UCSD-AML1 (cell line): Measurements from ENCODE around the gene SLC5A4.

Experiments used
- DNase-seq: peaks from one replicate; lab custom pipeline; 2025; ENCODE audit not compliant: unreplicated experiment; lab: John Stamatoyannopoulos, UW

The SLC5A4 gene

GRCh38 chr22:32233091-32233490 is 22.1 kb downstream of the SLC5A4 start:
- DNase-seq, result no peak

- DNase-seq, result no peak
Measured at GRCh38 chr22:32232191-32232830, 22.8 kb downstream of the SLC5A4 start.

GRCh38 chr22:32226326-32227104 is 28.6 kb downstream of the SLC5A4 start:
- no peak for DNase-seq

GRCh38 chr22:32222991-32223390 is 32.2 kb downstream of the SLC5A4 start:
- DNase-seq, result no peak

GRCh38 chr22:32219026-32219425 is 36.1 kb downstream of the SLC5A4 start:
- no peak for DNase-seq

GRCh38 chr22:32218470-32218869 is 36.7 kb downstream of the SLC5A4 start:
- no peak for DNase-seq

GRCh38 chr22:32217465-32217864 is 37.7 kb downstream of the SLC5A4 start:
- DNase-seq, result no peak

- DNase-seq, result no peak
Measured at GRCh38 chr22:32216911-32217310, 38.2 kb downstream of the SLC5A4 start.

GRCh38 chr22:32211011-32211410 is 44.1 kb downstream of the SLC5A4 start:
- DNase-seq, result no peak

GRCh38 chr22:32208681-32209080 is 46.5 kb downstream of the SLC5A4 start:
- no peak for DNase-seq

- no peak for DNase-seq
Measured at GRCh38 chr22:32207971-32208480, 47.1 kb downstream of the SLC5A4 start.

GRCh38 chr22:32206774-32207758 is 48.1 kb downstream of the SLC5A4 start:
- peak; percentile 33 for DNase-seq

GRCh38 chr22:32205974-32206773 is 49.0 kb downstream of the SLC5A4 start:
- no peak for DNase-seq

GRCh38 chr22:32204856-32205722 is 50.1 kb downstream of the SLC5A4 start, which contains the start of gene RFPL2:
Gene RFPL2, minus strand, starts transcription at chr22:32205073. Its CDS starts 2,622 bp downstream, at chr22:32202451.
- DNase-seq, result peak; percentile 37

GRCh38 chr22:32204040-32204855 is 50.9 kb downstream of the SLC5A4 start:
- DNase-seq, result no peak

GRCh38 chr22:32203181-32204039 is 51.7 kb downstream of the SLC5A4 start:
- DNase-seq, result no peak

- DNase-seq, result peak; percentile 44
Measured at GRCh38 chr22:32202539-32203180, 52.5 kb downstream of the SLC5A4 start.
